H9 (cell line): ENCODE data around the gene CCR5. TPM values are rescaled to one million over a fixed set of nuclear protein-coding genes. Genes with fewer than 3 reads are reported as not detected.

Experiments
- DNase-seq: peaks from one replicate; pipeline ENCODE4 v3.0.0-alpha.2; 2017
- H2AFZ ChIP-seq: one replicate; pipeline ENCODE4 v1.6.1; 2013; ENCODE audit warnings: mild to moderate bottlenecking, low read length, control low read depth, moderate library complexity
- H2AK5ac ChIP-seq: 2 replicates; pipeline ENCODE4 v1.6.1; 2013; ENCODE audit warnings: low read length, control low read depth, mixed read lengths; ENCODE audit not compliant: insufficient read length
- H2BK120ac ChIP-seq: one replicate; pipeline ENCODE4 v1.6.1; 2013; ENCODE audit warnings: low read depth, mild to moderate bottlenecking, low read length, control low read depth, inconsistent platforms; ENCODE audit not compliant: poor library complexity, severe bottlenecking
- H2BK12ac ChIP-seq: 2 replicates; pipeline ENCODE4 v1.6.1; 2013; ENCODE audit warnings: low read length, control low read depth, mixed read lengths, low read depth; ENCODE audit not compliant: insufficient read length
- H2BK15ac ChIP-seq: 2 replicates; pipeline ENCODE4 v1.6.1; 2013; ENCODE audit warnings: low read depth, low read length, control low read depth
- H2BK20ac ChIP-seq: one replicate; pipeline ENCODE4 v1.6.1; 2013; ENCODE audit warnings: low read depth, mild to moderate bottlenecking, low read length, control low read depth, inconsistent platforms; ENCODE audit not compliant: poor library complexity, severe bottlenecking
- H2BK5ac ChIP-seq: 2 replicates; pipeline ENCODE4 v1.6.1; 2013; ENCODE audit warnings: low read length, control low read depth, mixed read lengths; ENCODE audit not compliant: insufficient read length
- H3K14ac ChIP-seq: 2 replicates; pipeline ENCODE4 v1.6.1; 2013; ENCODE audit warnings: low read length, control low read depth; ENCODE audit not compliant: insufficient read depth
- H3K18ac ChIP-seq: 2 replicates; pipeline ENCODE4 v1.6.1; 2013; ENCODE audit warnings: low read depth, mild to moderate bottlenecking, mixed read lengths, low read length, control low read depth; ENCODE audit not compliant: insufficient read length
- H3K23ac ChIP-seq: 2 replicates; pipeline ENCODE4 v1.6.1; 2013; ENCODE audit warnings: low read length, control low read depth, mixed read lengths, low read depth; ENCODE audit not compliant: insufficient read length
- H3K23me2 ChIP-seq: 2 replicates; pipeline ENCODE4 v1.6.1; 2013; ENCODE audit warnings: low read depth, mild to moderate bottlenecking, mixed read lengths, low read length, control low read depth; ENCODE audit not compliant: insufficient read length, poor library complexity, severe bottlenecking
- H3K27ac ChIP-seq: 2 replicates; pipeline ENCODE4 v1.5.1; 2013; ENCODE audit warnings: low read length, control low read depth, mixed read lengths, low read depth; ENCODE audit not compliant: insufficient read length
- H3K27me3 ChIP-seq: 2 replicates; pipeline ENCODE4 v1.6.1; 2013; ENCODE audit warnings: low read length, control low read depth, inconsistent platforms; ENCODE audit not compliant: insufficient read depth
- H3K4ac ChIP-seq: 2 replicates; pipeline ENCODE4 v1.6.1; 2013; ENCODE audit warnings: low read depth, mild to moderate bottlenecking, control low read depth, inconsistent platforms, low read length, moderate library complexity
- H3K4me1 ChIP-seq: 2 replicates; pipeline ENCODE4 v1.6.1; 2013; ENCODE audit warnings: low read length, control low read depth, inconsistent platforms; ENCODE audit not compliant: insufficient read depth
- H3K4me2 ChIP-seq: 2 replicates; pipeline ENCODE4 v1.6.1; 2013; ENCODE audit warnings: low read length, control low read depth, mixed read lengths; ENCODE audit not compliant: insufficient read length, insufficient read depth
- H3K56ac ChIP-seq: 2 replicates; pipeline ENCODE4 v1.6.1; 2013; ENCODE audit warnings: low read depth, mild to moderate bottlenecking, mixed read lengths, low read length, control low read depth; ENCODE audit not compliant: insufficient read length
- H3K79me1 ChIP-seq: 2 replicates; pipeline ENCODE4 v1.6.1; 2013; ENCODE audit warnings: low read depth, mild to moderate bottlenecking, moderate library complexity, low read length, control low read depth, inconsistent platforms; ENCODE audit not compliant: insufficient read depth, poor library complexity, severe bottlenecking
- H3K79me2 ChIP-seq: 2 replicates; pipeline ENCODE4 v1.6.1; 2013; ENCODE audit warnings: low read length, control low read depth, inconsistent platforms; ENCODE audit not compliant: insufficient read depth
- H3K9ac ChIP-seq: 2 replicates; pipeline ENCODE4 v1.6.1; 2013; ENCODE audit warnings: low read length, control low read depth, mixed read lengths; ENCODE audit not compliant: insufficient read length; ENCODE audit errors: extremely low read depth
- H3K9me3 ChIP-seq: one replicate; pipeline ENCODE4 v1.6.1; 2013; ENCODE audit warnings: low read depth, low read length, inconsistent platforms; ENCODE audit not compliant: control insufficient read depth
- H3T11ph ChIP-seq: one replicate; pipeline ENCODE4 v1.6.1; 2013; ENCODE audit warnings: mild to moderate bottlenecking, low read length, control low read depth, inconsistent platforms
- H4K20me1 ChIP-seq: one replicate; pipeline ENCODE4 v1.6.1; 2013; ENCODE audit not compliant: control insufficient read depth, insufficient read length, insufficient read depth
- H4K5ac ChIP-seq: 2 replicates; pipeline ENCODE4 v1.6.1; 2013; ENCODE audit warnings: low read depth, mild to moderate bottlenecking, mixed read lengths, low read length, control low read depth; ENCODE audit not compliant: insufficient read length
- H4K8ac ChIP-seq: replicated peaks from 2 replicates; pipeline ENCODE4 v1.6.1; 2013; ENCODE audit warnings: low read length, control low read depth, mixed read lengths, low read depth; ENCODE audit not compliant: insufficient read length
- H4K91ac ChIP-seq: 2 replicates; pipeline ENCODE4 v1.6.1; 2013; ENCODE audit warnings: low read depth, mild to moderate bottlenecking, moderate library complexity, mixed read lengths, low read length, control low read depth; ENCODE audit not compliant: insufficient read length
- H3K27ac Mint-ChIP-seq, 3 experiments: 2 replicates in 2 of 3; 3 replicates in 1 of 3; pipeline ENCODE4 v1.8.0; 2020 to 2021; ENCODE audit warnings: mixed read lengths in 3 of 3, mild to moderate bottlenecking in 1 of 3, moderate library complexity in 1 of 3
- H3K27me3 Mint-ChIP-seq: 2 replicates; pipeline ENCODE4 v1.8.0; 2021; ENCODE audit warnings: low read depth, mild to moderate bottlenecking, moderate library complexity, mixed read lengths
- H3K36me3 Mint-ChIP-seq, 3 experiments: 2 replicates in 2 of 3; 3 replicates in 1 of 3; pipeline ENCODE4 v1.8.0; 2020 to 2021; ENCODE audit warnings: low read depth in 3 of 3, mixed read lengths in 3 of 3; ENCODE audit not compliant: insufficient read depth in 1 of 3
- H3K4me1 Mint-ChIP-seq, 2 experiments: 2 replicates each; pipeline ENCODE4 v1.8.0; 2020; ENCODE audit warnings: mixed read lengths in 2 of 2
- H3K4me3 Mint-ChIP-seq, 2 experiments: 2 replicates in 1 of 2; 3 replicates in 1 of 2; pipeline ENCODE4 v1.8.0; 2020 to 2021; ENCODE audit warnings: mild to moderate bottlenecking in 2 of 2, mixed read lengths in 2 of 2, moderate library complexity in 1 of 2
- H3K9me3 Mint-ChIP-seq, 2 experiments: 2 replicates in 1 of 2; 3 replicates in 1 of 2; pipeline ENCODE4 v1.8.0; 2020; ENCODE audit warnings: mild to moderate bottlenecking in 2 of 2, mixed read lengths in 2 of 2, moderate library complexity in 1 of 2
- WGBS: extraction: QIAGEN DNeasy Blood & Tissue Kit; methylation state at CpG from one replicate; pipeline ENCODE4 v1.1.7; 2013; ENCODE audit warnings: missing lambda C conversion rate, low lambda C conversion rate, mixed read lengths; ENCODE audit not compliant: insufficient read length; ENCODE audit errors: extremely low coverage; 5-methylcytosine and 5-hydroxymethylcytosine counted together
- total RNA-seq: library from RNA; stranded (reverse); gene quantifications from 2 replicates; pipeline ENCODE4 v1.2.1, GENCODE V29; 2021
- TF ChIP-seq, protein P1 (sequence below): fragments of 200-600 bp; sonication (generic); conservative IDR thresholded peaks from 3 replicates; pipeline ENCODE4 v1.8.0; 2021; ENCODE audit warnings: antibody characterized with exemption, mild to moderate bottlenecking

CCR5 gene
- total RNA-seq, 1 experiment from 2014 or later = not detected

DNA sequence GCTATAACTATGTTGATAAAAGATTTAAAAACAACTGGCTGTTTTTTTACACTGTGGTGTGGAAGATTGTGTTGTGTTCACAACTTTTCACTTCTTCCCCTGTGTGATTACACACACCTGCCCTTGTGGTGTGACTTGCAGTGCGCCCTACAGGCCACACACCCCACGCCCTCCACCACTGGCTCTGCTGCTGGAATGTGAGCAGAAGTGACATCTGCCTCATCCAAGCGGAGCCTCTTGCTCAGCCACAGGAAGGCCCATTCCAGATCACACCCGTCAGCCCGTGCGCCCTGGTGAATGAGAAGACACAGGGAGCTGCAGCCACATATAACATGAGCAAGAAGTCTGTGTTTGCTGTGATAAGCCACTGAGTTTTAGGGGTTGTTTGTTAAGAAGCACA lies 9.8 kb upstream of the CCR5 start:
- Mint-ChIP-seq H3K9me3 (no peaks in the 10 kb centered on the region), H3K36me3 (no peaks in the 10 kb centered on the region), H3K4me1 (no peaks in the 10 kb centered on the region), H3K27ac (no peak overlapping the region), H3K27me3 (peaks cover 11% of the 10 kb centered on the region), H3K4me3 (no peak overlapping the region)
- no peaks in the 10 kb centered on the region; the same call in 1 of the 2 replicates for H3K4me1 ChIP-seq
- no peak overlapping the region for H2AK5ac ChIP-seq
- TF ChIP-seq, protein P1, sequence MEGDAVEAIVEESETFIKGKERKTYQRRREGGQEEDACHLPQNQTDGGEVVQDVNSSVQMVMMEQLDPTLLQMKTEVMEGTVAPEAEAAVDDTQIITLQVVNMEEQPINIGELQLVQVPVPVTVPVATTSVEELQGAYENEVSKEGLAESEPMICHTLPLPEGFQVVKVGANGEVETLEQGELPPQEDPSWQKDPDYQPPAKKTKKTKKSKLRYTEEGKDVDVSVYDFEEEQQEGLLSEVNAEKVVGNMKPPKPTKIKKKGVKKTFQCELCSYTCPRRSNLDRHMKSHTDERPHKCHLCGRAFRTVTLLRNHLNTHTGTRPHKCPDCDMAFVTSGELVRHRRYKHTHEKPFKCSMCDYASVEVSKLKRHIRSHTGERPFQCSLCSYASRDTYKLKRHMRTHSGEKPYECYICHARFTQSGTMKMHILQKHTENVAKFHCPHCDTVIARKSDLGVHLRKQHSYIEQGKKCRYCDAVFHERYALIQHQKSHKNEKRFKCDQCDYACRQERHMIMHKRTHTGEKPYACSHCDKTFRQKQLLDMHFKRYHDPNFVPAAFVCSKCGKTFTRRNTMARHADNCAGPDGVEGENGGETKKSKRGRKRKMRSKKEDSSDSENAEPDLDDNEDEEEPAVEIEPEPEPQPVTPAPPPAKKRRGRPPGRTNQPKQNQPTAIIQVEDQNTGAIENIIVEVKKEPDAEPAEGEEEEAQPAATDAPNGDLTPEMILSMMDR = no peak
- H2BK15ac ChIP-seq = no peak overlapping the region
- H3K23ac ChIP-seq = no peak overlapping the region
- H3K79me1 ChIP-seq = no peaks in the 10 kb centered on the region
- no peak overlapping the region for H3K27ac ChIP-seq
- no peak overlapping the region for H3K18ac ChIP-seq
- no CpG with 5 or more reads among the region's 6 CpGs for WGBS
- H3K4me2 ChIP-seq = no peak overlapping the region
- H2BK20ac ChIP-seq = no peak overlapping the region
- H4K5ac ChIP-seq = no peak overlapping the region
- no peak overlapping the region for H2BK120ac ChIP-seq
- DNase-seq = no peak
- H3K9ac ChIP-seq = no peak overlapping the region
- H3K79me2 ChIP-seq = no peaks in the 10 kb centered on the region
- no peak overlapping the region for H3K56ac ChIP-seq
- H3K9me3 ChIP-seq = no peaks in the 10 kb centered on the region
- no peak overlapping the region for H4K8ac ChIP-seq
- no peak overlapping the region for H2AFZ ChIP-seq
- H3K27me3 ChIP-seq = no peaks in the 10 kb centered on the region
- no peak overlapping the region for H2BK5ac ChIP-seq
- no peaks in the 10 kb centered on the region for H4K20me1 ChIP-seq
- no peak overlapping the region for H2BK12ac ChIP-seq
- no peaks in the 10 kb centered on the region for H3K23me2 ChIP-seq
- H4K91ac ChIP-seq = no peak overlapping the region
- H3K4ac ChIP-seq = no peak overlapping the region
- H3K14ac ChIP-seq = no peak overlapping the region
- no peak overlapping the region for H3T11ph ChIP-seq
